ENCODE data around the gene PMEL. TPM values are rescaled to one million over a fixed set of nuclear protein-coding genes. Genes with fewer than 3 reads are reported as not detected.

PMEL gene
- total and polyA plus RNA-seq, 9 of the 15 experiments (the other 6 are each of a cell fraction or from before 2014, with no cell fraction given) = 0.36 to 2.0 (median 0.98) TPM

GRCh38 chr12:55972911-55973598, 7.2 kb upstream of the PMEL start (continued):
- no peak for TF ChIP-seq REST (IDR thresholded peaks at IDR 0.05; ENCODE audit: borderline replicate concordance)
- TF ChIP-seq REST (CRISPR knock-in tag; IDR thresholded peaks at IDR 0.05; ENCODE audit: low read depth) = no peak
- TF ChIP-seq RAD21 (CRISPR knock-in tag; conservative IDR thresholded peaks at IDR 0.05 in 1 of 2, IDR thresholded peaks at IDR 0.05 in 1 of 2) = no peak
- TF ChIP-seq ZNF764 (CRISPR knock-in tag; IDR thresholded peaks at IDR 0.05; ENCODE audit: low read depth) = 0 out of 2 replicates have a peak, but pooled peaks have one; percentile 21
- TF ChIP-seq E2F8 (IDR thresholded peaks at IDR 0.05; ENCODE audit: low read depth, partially characterized antibody) = peak; percentile 53
- TF ChIP-seq GABPB1 (CRISPR knock-in tag; IDR thresholded peaks at IDR 0.05) = no peak
- TF ChIP-seq RBBP5 (IDR thresholded peaks at IDR 0.05; ENCODE audit: borderline replicate concordance, insufficient read depth, low read length, poor library complexity, severe bottlenecking) = no peak
- no peak for TF ChIP-seq CAMTA2 (CRISPR knock-in tag; conservative IDR thresholded peaks at IDR 0.05)
- TF ChIP-seq SAFB2 (IDR thresholded peaks at IDR 0.05; ENCODE audit: borderline replicate concordance, low read depth, low read length, severe bottlenecking) = no peak
- TF ChIP-seq ELF1 (tag; IDR thresholded peaks at IDR 0.05) = peak; percentile 43; the same call in 1 of the 2 replicates
- no peak for TF ChIP-seq RHOXF2B (CRISPR knock-in tag; conservative IDR thresholded peaks at IDR 0.05)
- TF ChIP-seq TOE1 (IDR thresholded peaks at IDR 0.05; ENCODE audit: borderline replicate concordance) = peak; percentile 79
- TF ChIP-seq TOE1 (CRISPR knock-in tag; IDR thresholded peaks at IDR 0.05; ENCODE audit: borderline replicate concordance, low read depth) = no peak
- 0 out of 2 replicates have a peak, but pooled peaks have one; percentile 59 for TF ChIP-seq BCOR (IDR thresholded peaks at IDR 0.05)
- peak; percentile 69; the same call in 1 of the 2 replicates for TF ChIP-seq SMARCE1 (IDR thresholded peaks at IDR 0.05)
- TF ChIP-seq JUN (IDR thresholded peaks at IDR 0.05; ENCODE audit: borderline replicate concordance, low read depth, low read length) = 0 out of 2 replicates have a peak, but pooled peaks have one; percentile 5
- no peak for TF ChIP-seq JUN (CRISPR knock-in tag; IDR thresholded peaks at IDR 0.05; ENCODE audit: borderline replicate concordance)
